OCI-LY1 (cell line): ENCODE data around the gene TANGO6.

Experiments
- EZH2 ChIP-seq: fragments of 200-600 bp; sonication (generic), shearing (Covaris generic); IDR thresholded peaks from 2 replicates; pipeline ENCODE4 v1.8.0; 2017; ENCODE audit warnings: borderline replicate concordance, mixed run types, mild to moderate bottlenecking, antibody characterized with exemption, low read length, moderate library complexity, mixed read lengths
- TF ChIP-seq, protein P1 (sequence below): fragments of 200-600 bp; sonication (generic), shearing (Covaris generic); IDR thresholded peaks from 2 replicates; pipeline ENCODE4 v1.5.1; 2017; ENCODE audit warnings: mild to moderate bottlenecking, antibody characterized with exemption, low read length, moderate library complexity, mixed read lengths

GRCh38 chr16:69119536-69119935 is 276.2 kb downstream of the TANGO6 start:
- TF ChIP-seq, protein P1, sequence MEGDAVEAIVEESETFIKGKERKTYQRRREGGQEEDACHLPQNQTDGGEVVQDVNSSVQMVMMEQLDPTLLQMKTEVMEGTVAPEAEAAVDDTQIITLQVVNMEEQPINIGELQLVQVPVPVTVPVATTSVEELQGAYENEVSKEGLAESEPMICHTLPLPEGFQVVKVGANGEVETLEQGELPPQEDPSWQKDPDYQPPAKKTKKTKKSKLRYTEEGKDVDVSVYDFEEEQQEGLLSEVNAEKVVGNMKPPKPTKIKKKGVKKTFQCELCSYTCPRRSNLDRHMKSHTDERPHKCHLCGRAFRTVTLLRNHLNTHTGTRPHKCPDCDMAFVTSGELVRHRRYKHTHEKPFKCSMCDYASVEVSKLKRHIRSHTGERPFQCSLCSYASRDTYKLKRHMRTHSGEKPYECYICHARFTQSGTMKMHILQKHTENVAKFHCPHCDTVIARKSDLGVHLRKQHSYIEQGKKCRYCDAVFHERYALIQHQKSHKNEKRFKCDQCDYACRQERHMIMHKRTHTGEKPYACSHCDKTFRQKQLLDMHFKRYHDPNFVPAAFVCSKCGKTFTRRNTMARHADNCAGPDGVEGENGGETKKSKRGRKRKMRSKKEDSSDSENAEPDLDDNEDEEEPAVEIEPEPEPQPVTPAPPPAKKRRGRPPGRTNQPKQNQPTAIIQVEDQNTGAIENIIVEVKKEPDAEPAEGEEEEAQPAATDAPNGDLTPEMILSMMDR, result no peak
- no peak for TF ChIP-seq EZH2
